Activated CD4-positive, alpha-beta T cell treated with anti-CD3 and anti-CD28 coated beads, Interleukin-2, amount 10 ng/mL, durations not matched to agents 7 days and 5 days (primary cell): Measurements from ENCODE around the gene SPTB. TPM values are rescaled to one million over a fixed set of nuclear protein-coding genes. Genes with fewer than 3 reads are reported as not detected.

Source experiments
- CTCF ChIA-PET: fragments of 350-600 bp; sonication (Branson Sonifier 250); formaldehyde crosslinking; loops from one replicate; lab custom pipeline; 2021; ENCODE audit warnings: antibody characterized with exemption; lab: Charles Lee
- POLR2A ChIA-PET: fragments of 350-600 bp; sonication (Branson Sonifier 250); formaldehyde crosslinking; loops from one replicate; lab custom pipeline; 2021; ENCODE audit warnings: antibody characterized with exemption; lab: Charles Lee
- DNase-seq: peaks from one replicate; pipeline ENCODE4 v3.0.0-alpha.2; 2020
- H3K27ac Mint-ChIP-seq: one replicate; pipeline ENCODE4 v1.8.0; 2021; ENCODE audit warnings: mild to moderate bottlenecking, moderate library complexity, mixed read lengths
- H3K27me3 Mint-ChIP-seq: one replicate; pipeline ENCODE4 v1.8.0; 2021; ENCODE audit warnings: mixed read lengths
- H3K36me3 Mint-ChIP-seq: one replicate; pipeline ENCODE4 v1.8.0; 2021; ENCODE audit warnings: low read depth, mixed read lengths
- H3K4me1 Mint-ChIP-seq: one replicate; pipeline ENCODE4 v1.8.0; 2021; ENCODE audit warnings: mixed read lengths
- H3K4me3 Mint-ChIP-seq: one replicate; pipeline ENCODE4 v1.8.0; 2021; ENCODE audit warnings: mild to moderate bottlenecking, moderate library complexity, mixed read lengths
- H3K9me3 Mint-ChIP-seq: one replicate; pipeline ENCODE4 v1.8.0; 2021; ENCODE audit warnings: mixed read lengths
- total RNA-seq, 2 experiments: library from RNA; stranded (reverse); gene quantifications; one replicate each; pipeline ENCODE4 v1.2.3, GENCODE V29; 2021

Gene SPTB
- total RNA-seq, 2 experiments from 2014 or later: not detected

- H3K9me3 Mint-ChIP-seq: no peaks in the 10 kb centered on the region
- POLR2A ChIA-PET: no interaction called here
- H3K27me3 Mint-ChIP-seq: peaks cover 66% of the 10 kb centered on the region
- peaks cover 16% of the 10 kb centered on the region for H3K4me1 Mint-ChIP-seq
- H3K4me3 Mint-ChIP-seq: peak overlapping the region; percentile 67
- no peak for DNase-seq
- H3K27ac Mint-ChIP-seq: no peak overlapping the region
- H3K36me3 Mint-ChIP-seq: no peaks in the 10 kb centered on the region
- CTCF ChIA-PET: interaction anchor here (0.7 to 5.5 kb wide), 4 partner anchors 10 to 55 kb away, joined by 3 to 36 read pairs (median 4); no protein-coding TSS in a partner anchor
Observed at GRCh38 chr14:64878837-64879634, 671 bp downstream of the SPTB start.

GRCh38 chr14:64877846-64878245 is 1.9 kb downstream of the SPTB start:
- peaks cover 14% of the 10 kb centered on the region for H3K4me1 Mint-ChIP-seq
- no peaks in the 10 kb centered on the region for H3K9me3 Mint-ChIP-seq
- no peaks in the 10 kb centered on the region for H3K36me3 Mint-ChIP-seq
- peak overlapping the region; percentile 14 for H3K4me3 Mint-ChIP-seq
- ChIA-PET POLR2A (no interaction called here), CTCF (interaction anchor here (0.8 to 5.5 kb wide), 3 partner anchors 14 to 136 kb away, joined by 3 to 36 read pairs (median 8); no protein-coding TSS in a partner anchor)
- DNase-seq: no peak
- no peak overlapping the region for H3K27ac Mint-ChIP-seq
- peaks cover 60% of the 10 kb centered on the region for H3K27me3 Mint-ChIP-seq

- ChIA-PET POLR2A (no interaction called here), CTCF (interaction anchor here (0.7 kb wide), 1 partner anchor 17 kb away, joined by 3 read pairs; no protein-coding TSS in a partner anchor)
- H3K36me3 Mint-ChIP-seq: no peaks in the 10 kb centered on the region
- H3K4me3 Mint-ChIP-seq: no peak overlapping the region
- peaks cover 61% of the 10 kb centered on the region for H3K27me3 Mint-ChIP-seq
- H3K9me3 Mint-ChIP-seq: no peaks in the 10 kb centered on the region
- no peak overlapping the region for H3K27ac Mint-ChIP-seq
- H3K4me1 Mint-ChIP-seq: no peaks in the 10 kb centered on the region
- no peak for DNase-seq
Observed at GRCh38 chr14:64875350-64875749, 4.4 kb downstream of the SPTB start.

- Mint-ChIP-seq H3K9me3 (no peaks in the 10 kb centered on the region), H3K36me3 (no peaks in the 10 kb centered on the region), H3K27me3 (peaks cover 61% of the 10 kb centered on the region), H3K4me3 (no peak overlapping the region), H3K4me1 (no peaks in the 10 kb centered on the region), H3K27ac (no peak overlapping the region)
- DNase-seq: no peak
- CTCF ChIA-PET: no interaction called here
- POLR2A ChIA-PET: no interaction called here
Observed at GRCh38 chr14:64873506-64874219, 6.0 kb downstream of the SPTB start.

GRCh38 chr14:64871344-64871743 is 8.4 kb downstream of the SPTB start:
- H3K4me1 Mint-ChIP-seq: no peaks in the 10 kb centered on the region
- H3K27me3 Mint-ChIP-seq: peaks cover 50% of the 10 kb centered on the region
- ChIA-PET POLR2A (no interaction called here), CTCF (no interaction called here)
- H3K4me3 Mint-ChIP-seq: no peak overlapping the region
- H3K36me3 Mint-ChIP-seq: no peaks in the 10 kb centered on the region
- no peak overlapping the region for H3K27ac Mint-ChIP-seq
- no peak for DNase-seq
- no peaks in the 10 kb centered on the region for H3K9me3 Mint-ChIP-seq

- H3K27ac Mint-ChIP-seq: no peak overlapping the region
- no peaks in the 10 kb centered on the region for H3K36me3 Mint-ChIP-seq
- ChIA-PET POLR2A (no interaction called here), CTCF (interaction anchor here (1.3 to 3.2 kb wide), 3 partner anchors 12 to 47 kb away, joined by 3 to 22 read pairs (median 11); no protein-coding TSS in a partner anchor)
- H3K9me3 Mint-ChIP-seq: no peaks in the 10 kb centered on the region
- DNase-seq: no peak
- no peaks in the 10 kb centered on the region for H3K4me1 Mint-ChIP-seq
- H3K27me3 Mint-ChIP-seq: peaks cover 44% of the 10 kb centered on the region
- no peak overlapping the region for H3K4me3 Mint-ChIP-seq
Observed at GRCh38 chr14:64870160-64870559, 9.5 kb downstream of the SPTB start.

- H3K36me3 Mint-ChIP-seq: no peaks in the 10 kb centered on the region
- ChIA-PET CTCF (interaction anchor here (0.6 to 3.2 kb wide), 6 partner anchors 10 to 93 kb away, joined by 3 to 22 read pairs (median 4); partner anchors contain the start of gene SPTB), POLR2A (no interaction called here)
- no peak overlapping the region for H3K27ac Mint-ChIP-seq
- no peak for DNase-seq
- H3K4me1 Mint-ChIP-seq: no peaks in the 10 kb centered on the region
- no peak overlapping the region for H3K4me3 Mint-ChIP-seq
- no peaks in the 10 kb centered on the region for H3K9me3 Mint-ChIP-seq
- peaks cover 39% of the 10 kb centered on the region for H3K27me3 Mint-ChIP-seq
Observed at GRCh38 chr14:64868841-64869240, 10.9 kb downstream of the SPTB start.

- Mint-ChIP-seq H3K36me3 (no peaks in the 10 kb centered on the region), H3K9me3 (no peaks in the 10 kb centered on the region), H3K27ac (no peak overlapping the region), H3K4me3 (no peak overlapping the region), H3K4me1 (no peaks in the 10 kb centered on the region), H3K27me3 (peaks cover 41% of the 10 kb centered on the region)
- ChIA-PET CTCF (interaction anchor here (1.7 to 3.2 kb wide), 3 partner anchors 11 to 23 kb away, joined by 5 to 22 read pairs (median 11); partner anchors contain the start of gene SPTB), POLR2A (no interaction called here)
- no peak for DNase-seq
Observed at GRCh38 chr14:64868379-64868778, 11.3 kb downstream of the SPTB start.

- no peak for DNase-seq
- POLR2A ChIA-PET: no interaction called here
- CTCF ChIA-PET: interaction anchor here (1.5 kb wide), 1 partner anchor 22 kb away, joined by 4 read pairs; no protein-coding TSS in a partner anchor
- Mint-ChIP-seq H3K4me3 (no peak overlapping the region), H3K27me3 (peaks cover 35% of the 10 kb centered on the region), H3K27ac (no peak overlapping the region), H3K4me1 (no peaks in the 10 kb centered on the region), H3K36me3 (no peaks in the 10 kb centered on the region), H3K9me3 (no peaks in the 10 kb centered on the region)
Observed at GRCh38 chr14:64867182-64867581, 12.5 kb downstream of the SPTB start.

- no peak for DNase-seq
- H3K4me1 Mint-ChIP-seq: no peaks in the 10 kb centered on the region
- no peak overlapping the region for H3K27ac Mint-ChIP-seq
- no peaks in the 10 kb centered on the region for H3K9me3 Mint-ChIP-seq
- POLR2A ChIA-PET: no interaction called here
- H3K36me3 Mint-ChIP-seq: no peaks in the 10 kb centered on the region
- CTCF ChIA-PET: interaction anchor here (0.6 to 1.7 kb wide), 4 partner anchors 8 to 63 kb away, joined by 3 to 4 read pairs (median 3); no protein-coding TSS in a partner anchor
- peaks cover 33% of the 10 kb centered on the region for H3K27me3 Mint-ChIP-seq
- H3K4me3 Mint-ChIP-seq: no peak overlapping the region
Observed at GRCh38 chr14:64865992-64866391, 13.7 kb downstream of the SPTB start.

- ChIA-PET CTCF (interaction anchor here (1.7 kb wide), 1 partner anchor 44 kb away, joined by 3 read pairs; no protein-coding TSS in a partner anchor), POLR2A (no interaction called here)
- H3K36me3 Mint-ChIP-seq: no peaks in the 10 kb centered on the region
- peaks cover 28% of the 10 kb centered on the region for H3K27me3 Mint-ChIP-seq
- no peak overlapping the region for H3K4me3 Mint-ChIP-seq
- DNase-seq: no peak
- H3K4me1 Mint-ChIP-seq: no peaks in the 10 kb centered on the region
- H3K9me3 Mint-ChIP-seq: no peaks in the 10 kb centered on the region
- H3K27ac Mint-ChIP-seq: no peak overlapping the region
Observed at GRCh38 chr14:64865109-64865508, 14.6 kb downstream of the SPTB start.

GRCh38 chr14:64864258-64864657 is 15.4 kb downstream of the SPTB start:
- POLR2A ChIA-PET: no interaction called here
- H3K27me3 Mint-ChIP-seq: peaks cover 28% of the 10 kb centered on the region
- H3K36me3 Mint-ChIP-seq: no peaks in the 10 kb centered on the region

More at GRCh38 chr14:64864258-64864657, 15.4 kb downstream of the SPTB start:
- no peak for DNase-seq
- CTCF ChIA-PET: interaction anchor here (0.6 to 1.7 kb wide), 3 partner anchors 13 to 171 kb away, joined by 3 read pairs; no protein-coding TSS in a partner anchor
- no peak overlapping the region for H3K4me3 Mint-ChIP-seq
- H3K9me3 Mint-ChIP-seq: no peaks in the 10 kb centered on the region
- no peak overlapping the region for H3K27ac Mint-ChIP-seq
- H3K4me1 Mint-ChIP-seq: no peaks in the 10 kb centered on the region
